ENCODE data around the gene RFX2.

- TF ChIP-seq CTCF (IDR thresholded peaks at IDR 0.05) (no peak), PBX3 (IDR thresholded peaks at IDR 0.05) (no peak), HDAC2 (IDR thresholded peaks at IDR 0.05) (no peak), REST (IDR thresholded peaks at IDR 0.05) (no peak)
These were observed 39.4 kb downstream of the RFX2 start for GRCh38 chr19:6070720-6071485.
